ENCODE data around the gene ATRN.
A peak's percentile ranks its signal among the peaks of the same experiment; 100 is the strongest.

The ATRN gene

GRCh38 chr20:3681352-3681930 is 210.6 kb downstream of the ATRN start:
- DNase-seq = no peak

GRCh38 chr20:3681931-3682781 is 211.3 kb downstream of the ATRN start, which contains the start of gene ADAM33:
ADAM33 (minus strand) TSS chr20:3682010; CDS start chr20:3682004, 6 bp downstream.
- no peak for DNase-seq
- in situ Hi-C loops (cut with MboI; ENCODE audit: low pct_unique_long_range_greater_than_20kb, low sequenced_read_pairs) = no loop called here

More at GRCh38 chr20:3681352-3681930, 210.6 kb downstream of the ATRN start:
- in situ Hi-C loops (cut with MboI; ENCODE audit: low pct_unique_long_range_greater_than_20kb, low sequenced_read_pairs) = no loop called here

GRCh38 chr20:3685341-3685740 is 214.5 kb downstream of the ATRN start:
- DNase-seq = no peak
- in situ Hi-C loops (cut with MboI; ENCODE audit: low pct_unique_long_range_greater_than_20kb, low sequenced_read_pairs) = no loop called here

- no peak for DNase-seq
- in situ Hi-C loops (cut with MboI; ENCODE audit: low pct_unique_long_range_greater_than_20kb, low sequenced_read_pairs) = no loop called here
Observed at GRCh38 chr20:3686421-3686820, 215.6 kb downstream of the ATRN start.

- in situ Hi-C loops (cut with MboI; ENCODE audit: low pct_unique_long_range_greater_than_20kb, low sequenced_read_pairs) = no loop called here
- no peak for DNase-seq
Observed at GRCh38 chr20:3686867-3687321, 216.1 kb downstream of the ATRN start.

- in situ Hi-C loops (cut with MboI; ENCODE audit: low pct_unique_long_range_greater_than_20kb, low sequenced_read_pairs) = no loop called here
- DNase-seq = peak; percentile 11
Observed at GRCh38 chr20:3687655-3688054, 216.8 kb downstream of the ATRN start.

GRCh38 chr20:3689978-3690377 is 219.2 kb downstream of the ATRN start:
- DNase-seq = no peak
- in situ Hi-C loops (cut with MboI; ENCODE audit: low pct_unique_long_range_greater_than_20kb, low sequenced_read_pairs) = no loop called here

- in situ Hi-C loops (cut with MboI; ENCODE audit: low pct_unique_long_range_greater_than_20kb, low sequenced_read_pairs) = no loop called here
- no peak for DNase-seq
Observed at GRCh38 chr20:3690413-3690812, 219.6 kb downstream of the ATRN start.

GRCh38 chr20:3691306-3691705 is 220.5 kb downstream of the ATRN start:
- no peak for DNase-seq
- in situ Hi-C loops (cut with MboI; ENCODE audit: low pct_unique_long_range_greater_than_20kb, low sequenced_read_pairs) = no loop called here

- no peak for DNase-seq
- in situ Hi-C loops (cut with MboI; ENCODE audit: low pct_unique_long_range_greater_than_20kb, low sequenced_read_pairs) = no loop called here
Observed at GRCh38 chr20:3691897-3692296, 221.1 kb downstream of the ATRN start.

GRCh38 chr20:3692706-3693294 is 222.0 kb downstream of the ATRN start:
- in situ Hi-C loops (cut with MboI; ENCODE audit: low pct_unique_long_range_greater_than_20kb, low sequenced_read_pairs) = no loop called here

GRCh38 chr20:3693376-3693775 is 222.6 kb downstream of the ATRN start:
- no peak for DNase-seq
- in situ Hi-C loops (cut with MboI; ENCODE audit: low pct_unique_long_range_greater_than_20kb, low sequenced_read_pairs) = no loop called here

More at GRCh38 chr20:3692706-3693294, 222.0 kb downstream of the ATRN start:
- DNase-seq = no peak

- in situ Hi-C loops (cut with MboI; ENCODE audit: low pct_unique_long_range_greater_than_20kb, low sequenced_read_pairs) = no loop called here
- DNase-seq = no peak
Observed at GRCh38 chr20:3694864-3695263, 224.0 kb downstream of the ATRN start.

GRCh38 chr20:3696200-3696599 is 225.4 kb downstream of the ATRN start:
- in situ Hi-C loops (cut with MboI; ENCODE audit: low pct_unique_long_range_greater_than_20kb, low sequenced_read_pairs) = no loop called here
- DNase-seq = peak; percentile 37

- in situ Hi-C loops (cut with MboI; ENCODE audit: low pct_unique_long_range_greater_than_20kb, low sequenced_read_pairs) = no loop called here
Observed at GRCh38 chr20:3696745-3697587, 226.1 kb downstream of the ATRN start.

GRCh38 chr20:3697588-3698305 is 226.9 kb downstream of the ATRN start:
- in situ Hi-C loops (cut with MboI; ENCODE audit: low pct_unique_long_range_greater_than_20kb, low sequenced_read_pairs) = no loop called here
- no peak for DNase-seq

More at GRCh38 chr20:3696745-3697587, 226.1 kb downstream of the ATRN start:
- DNase-seq = no peak

- no peak for DNase-seq
- in situ Hi-C loops (cut with MboI; ENCODE audit: low pct_unique_long_range_greater_than_20kb, low sequenced_read_pairs) = no loop called here
Observed at GRCh38 chr20:3698591-3699001, 227.8 kb downstream of the ATRN start.

GRCh38 chr20:3699037-3699436 is 228.2 kb downstream of the ATRN start:
- in situ Hi-C loops (cut with MboI; ENCODE audit: low pct_unique_long_range_greater_than_20kb, low sequenced_read_pairs) = no loop called here
- DNase-seq = no peak
